A549 (cell line): Measurements from ENCODE around the gene PRR7. TPM values are rescaled to one million over a fixed set of nuclear protein-coding genes. Genes with fewer than 3 reads are reported as not detected.

ENCODE experiments used
- BHLHE40 ChIP-seq: IDR thresholded peaks from 2 replicates; pipeline ENCODE4 v1.6.1; 2012; ENCODE audit warnings: low read depth, low read length, inconsistent platforms
- CBX2 ChIP-seq: fragments of 200-600 bp; sonication (generic); IDR thresholded peaks from 2 replicates; pipeline ENCODE4 v1.6.1; 2016; ENCODE audit warnings: low read depth, mild to moderate bottlenecking, borderline replicate concordance
- CHD4 ChIP-seq: fragments of 200-600 bp; sonication (generic); IDR thresholded peaks from 2 replicates; pipeline ENCODE4 v1.6.1; 2016; ENCODE audit warnings: antibody characterized with exemption, mild to moderate bottlenecking, borderline replicate concordance
- EHF ChIP-seq: fragments of 250-450 bp; sonication (Bioruptor Pico); IDR thresholded peaks from 2 replicates; pipeline ENCODE4 v1.5.0; 2020; ENCODE audit warnings: mild to moderate bottlenecking
- EHMT2 ChIP-seq: fragments of 200-600 bp; sonication (generic); IDR thresholded peaks from 2 replicates; pipeline ENCODE4 v1.6.1; 2016; ENCODE audit warnings: antibody characterized with exemption, low read depth, mild to moderate bottlenecking, moderate library complexity
- FOSB ChIP-seq: fragments of 250-450 bp; sonication (Bioruptor Pico); IDR thresholded peaks from 2 replicates; pipeline ENCODE4 v1.5.0; 2020; ENCODE audit warnings: mild to moderate bottlenecking, moderate library complexity
- FOSL2 ChIP-seq, 2 experiments: fragments of 450-650 bp in 1 of 2; fragments of >200 bp in 1 of 2; sonication (Bioruptor Twin) in 1 of 2; formaldehyde crosslinking; IDR thresholded peaks; 2 replicates each; pipeline versions ENCODE4 v1.5.0 to v1.6.1; 2016 to 2020; ENCODE audit warnings: mild to moderate bottlenecking in 1 of 2, moderate library complexity in 1 of 2
- HOXB5 ChIP-seq: fragments of 250-450 bp; sonication (Bioruptor Pico); IDR thresholded peaks from 2 replicates; pipeline ENCODE4 v1.5.0; 2020; ENCODE audit warnings: mild to moderate bottlenecking, moderate library complexity
- JUNB ChIP-seq: fragments of >200 bp; sonication (Bioruptor Twin); formaldehyde crosslinking; IDR thresholded peaks from 2 replicates; pipeline ENCODE4 v1.6.1; 2016
- KDM1A ChIP-seq: fragments of 200-600 bp; sonication (generic); IDR thresholded peaks from 2 replicates; pipeline ENCODE4 v1.6.1; 2016; ENCODE audit warnings: low read depth, mild to moderate bottlenecking
- MYC ChIP-seq: IDR thresholded peaks from 2 replicates; pipeline ENCODE4 v1.6.1; 2012; ENCODE audit warnings: mild to moderate bottlenecking, inconsistent platforms, low read length, improper control_type of control experiment, borderline replicate concordance
- NFE2L2 ChIP-seq: fragments of 150-350 bp; conservative IDR thresholded peaks from 2 replicates; pipeline ENCODE4 v1.6.1; 2014; ENCODE audit warnings: low read length
- NR3C1 ChIP-seq: fragments of >200 bp; sonication (Bioruptor Twin); formaldehyde crosslinking; IDR thresholded peaks from 3 replicates; pipeline ENCODE4 v1.6.1; 2017
- PHF8 ChIP-seq: fragments of 200-600 bp; sonication (generic); IDR thresholded peaks from 2 replicates; pipeline ENCODE4 v1.6.1; 2016; ENCODE audit warnings: low read depth, mild to moderate bottlenecking, antibody characterized with exemption, moderate library complexity, borderline replicate concordance
- POLR2A ChIP-seq: IDR thresholded peaks from 2 replicates; pipeline ENCODE4 v1.6.1; 2012; ENCODE audit warnings: mild to moderate bottlenecking, low read length
- POLR2AphosphoS2 ChIP-seq: conservative IDR thresholded peaks from 2 replicates; pipeline ENCODE4 v1.6.1; 2012; ENCODE audit warnings: low read length, improper control_type of control experiment, inconsistent platforms
- RARB ChIP-seq: fragments of 250-450 bp; sonication (Bioruptor Pico); IDR thresholded peaks from 2 replicates; pipeline ENCODE4 v1.8.0; 2021; ENCODE audit warnings: mild to moderate bottlenecking, moderate library complexity
- RCOR1 ChIP-seq: fragments of 150-350 bp; IDR thresholded peaks from 2 replicates; pipeline ENCODE4 v1.6.1; 2014; ENCODE audit warnings: antibody characterized with exemption, low read length, low read depth
- RFX5 ChIP-seq: fragments of 450-650 bp; IDR thresholded peaks from 2 replicates; pipeline ENCODE4 v1.7.1; 2014; ENCODE audit warnings: antibody characterized with exemption, mild to moderate bottlenecking, moderate library complexity
- RNF2 ChIP-seq: fragments of 200-600 bp; sonication (generic); IDR thresholded peaks from 2 replicates; pipeline ENCODE4 v1.6.1; 2016; ENCODE audit warnings: low read depth, mild to moderate bottlenecking, antibody characterized with exemption, moderate library complexity, borderline replicate concordance
- SREBF2 ChIP-seq: fragments of 450-650 bp; IDR thresholded peaks from 2 replicates; pipeline ENCODE4 v1.6.1; 2014; ENCODE audit warnings: mild to moderate bottlenecking, moderate library complexity
- ZC3H11A ChIP-seq: fragments of 450-650 bp; IDR thresholded peaks from 2 replicates; pipeline ENCODE4 v1.6.1; 2014; ENCODE audit warnings: antibody characterized with exemption, mild to moderate bottlenecking
- ZFP36 ChIP-seq: fragments of 450-650 bp; IDR thresholded peaks from 2 replicates; pipeline ENCODE4 v1.6.1; 2014; ENCODE audit warnings: borderline replicate concordance; ENCODE audit not compliant: partially characterized antibody
- ZNF302 ChIP-seq: fragments of 250-450 bp; sonication (Bioruptor Pico); IDR thresholded peaks from 2 replicates; pipeline ENCODE4 v1.9.0; 2021; ENCODE audit warnings: inconsistent platforms, mild to moderate bottlenecking, moderate library complexity
- polyA plus RNA-seq, 4 experiments: library from polyadenylated mRNA; depleted of rRNA in 3 of 4; stranded (reverse); fragments of >200 nt; fragmentation: RNase III in 1 of 4; extraction: RNeasy Plus Mini Kit Qiagen cat#74134 plus additional on column Dnase treatment in 1 of 4; gene quantifications; 2 replicates in 3 of 4; 3 replicates in 1 of 4; pipeline ENCODE4 v1.2.3, GENCODE V29; 2011 to 2017
- TF ChIP-seq, protein P1 (sequence below): fragments of >200 bp; sonication (Bioruptor Twin); formaldehyde crosslinking; IDR thresholded peaks from 3 replicates; pipeline ENCODE4 v1.6.1; 2016
- TF ChIP-seq, protein P2 (sequence below): fragments of >200 bp; sonication (Bioruptor Twin); formaldehyde crosslinking; IDR thresholded peaks from 2 replicates; pipeline ENCODE4 v1.6.1; 2016
- TF ChIP-seq, protein P3 (sequence below): fragments of 250-450 bp; sonication (Bioruptor Pico); IDR thresholded peaks from 2 replicates; pipeline ENCODE4 v1.5.0; 2021; ENCODE audit warnings: mild to moderate bottlenecking, moderate library complexity, borderline replicate concordance
- TF ChIP-seq, protein P4 (sequence below): IDR thresholded peaks from 2 replicates; pipeline ENCODE4 v1.6.1; 2012
- TF ChIP-seq, protein P5 (sequence below): IDR thresholded peaks from 2 replicates; pipeline ENCODE4 v1.6.1; 2012; ENCODE audit warnings: low read depth, borderline replicate concordance
- TF ChIP-seq, protein P6 (sequence below): fragments of 250-450 bp; sonication (Bioruptor Pico); IDR thresholded peaks from 2 replicates; pipeline ENCODE4 v1.5.0; 2020; ENCODE audit warnings: low read depth, mild to moderate bottlenecking, moderate library complexity
- TF ChIP-seq, protein P7 (sequence below): fragments of 450-650 bp; IDR thresholded peaks from 2 replicates; pipeline ENCODE4 v1.6.1; 2014; ENCODE audit warnings: antibody characterized with exemption

PRR7 gene
- polyA plus RNA-seq, 2 of the 4 experiments (the other 2 are of a cell fraction): 2.2 to 11.0 TPM

DNA sequence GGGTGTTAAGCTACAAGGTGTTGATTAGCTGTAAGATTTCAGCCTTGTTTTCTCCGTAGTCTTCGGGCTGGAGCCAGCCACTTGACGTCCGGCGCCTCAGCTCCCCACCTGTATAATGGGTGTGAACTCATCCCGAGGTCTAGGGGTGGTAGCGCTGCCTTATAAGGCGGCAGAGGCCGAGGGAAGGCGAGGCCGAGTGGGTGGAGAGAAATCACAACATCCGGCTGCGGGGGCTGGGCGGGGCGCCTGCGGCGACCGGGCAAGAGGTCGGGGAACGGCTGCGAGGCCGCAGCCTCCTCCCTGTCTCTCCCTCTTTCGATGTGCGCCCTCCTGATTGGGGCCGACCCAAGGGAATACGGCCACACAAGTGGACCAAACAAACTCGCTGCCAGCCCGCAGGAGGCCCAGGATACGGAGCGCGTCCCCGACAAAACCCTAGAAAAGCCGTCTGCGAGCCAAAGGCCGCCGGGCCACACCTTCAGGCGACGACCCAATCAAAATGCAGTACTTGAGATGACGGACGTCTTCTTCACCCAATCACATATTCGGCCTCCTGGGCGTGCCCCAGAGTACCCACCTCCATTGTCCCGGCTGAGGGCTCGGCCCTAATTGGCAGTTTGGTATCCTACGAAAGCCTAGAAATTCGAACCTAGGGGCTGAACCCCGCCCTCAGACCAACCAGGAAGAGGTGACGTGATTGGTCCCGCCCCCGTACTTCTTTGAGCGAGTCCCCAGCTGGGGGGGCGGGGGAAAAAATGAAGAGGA, 20.6 kb upstream of the PRR7 start (continued):
- TF ChIP-seq KDM1A (peak; percentile 96), PHF8 (peak; percentile 95), ZFP36 (peak; percentile 66), RNF2 (no peak), FOSB (CRISPR knock-in tag) (no peak; the same call in 1 of the 2 replicates), POLR2AphosphoS2 (no peak), HOXB5 (CRISPR knock-in tag) (peak; percentile 64; the same call in 1 of the 2 replicates), FOSL2 (IDR thresholded peaks at IDR 0.05) (no peak), FOSL2 (CRISPR knock-in tag; IDR thresholded peaks at IDR 0.05) (no peak), RCOR1 (peak; percentile 77; the same call in 1 of the 2 replicates), RFX5 (peak; percentile 19), RARB (no peak), POLR2A (no peak; the same call in none of the 2 replicates), EHF (CRISPR knock-in tag) (0 out of 2 replicates have a peak, but pooled peaks have one; percentile 23), NFE2L2 (no peak), JUNB (no peak), ZNF302 (CRISPR knock-in tag) (no peak), ZC3H11A (no peak), MYC (peak; percentile 49; the same call in 1 of the 2 replicates), CHD4 (no peak; the same call in none of the 2 replicates), SREBF2 (no peak), CBX2 (no peak), BHLHE40 (no peak), EHMT2 (no peak), NR3C1 (no peak)
- TF ChIP-seq, protein P1, sequence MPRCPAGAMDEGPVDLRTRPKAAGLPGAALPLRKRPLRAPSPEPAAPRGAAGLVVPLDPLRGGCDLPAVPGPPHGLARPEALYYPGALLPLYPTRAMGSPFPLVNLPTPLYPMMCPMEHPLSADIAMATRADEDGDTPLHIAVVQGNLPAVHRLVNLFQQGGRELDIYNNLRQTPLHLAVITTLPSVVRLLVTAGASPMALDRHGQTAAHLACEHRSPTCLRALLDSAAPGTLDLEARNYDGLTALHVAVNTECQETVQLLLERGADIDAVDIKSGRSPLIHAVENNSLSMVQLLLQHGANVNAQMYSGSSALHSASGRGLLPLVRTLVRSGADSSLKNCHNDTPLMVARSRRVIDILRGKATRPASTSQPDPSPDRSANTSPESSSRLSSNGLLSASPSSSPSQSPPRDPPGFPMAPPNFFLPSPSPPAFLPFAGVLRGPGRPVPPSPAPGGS: peak; percentile 78; the same call in 2 of the 3 replicates
- TF ChIP-seq, protein P2, sequence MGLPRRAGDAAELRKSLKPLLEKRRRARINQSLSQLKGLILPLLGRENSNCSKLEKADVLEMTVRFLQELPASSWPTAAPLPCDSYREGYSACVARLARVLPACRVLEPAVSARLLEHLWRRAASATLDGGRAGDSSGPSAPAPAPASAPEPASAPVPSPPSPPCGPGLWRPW: no peak
- TF ChIP-seq, protein P3, sequence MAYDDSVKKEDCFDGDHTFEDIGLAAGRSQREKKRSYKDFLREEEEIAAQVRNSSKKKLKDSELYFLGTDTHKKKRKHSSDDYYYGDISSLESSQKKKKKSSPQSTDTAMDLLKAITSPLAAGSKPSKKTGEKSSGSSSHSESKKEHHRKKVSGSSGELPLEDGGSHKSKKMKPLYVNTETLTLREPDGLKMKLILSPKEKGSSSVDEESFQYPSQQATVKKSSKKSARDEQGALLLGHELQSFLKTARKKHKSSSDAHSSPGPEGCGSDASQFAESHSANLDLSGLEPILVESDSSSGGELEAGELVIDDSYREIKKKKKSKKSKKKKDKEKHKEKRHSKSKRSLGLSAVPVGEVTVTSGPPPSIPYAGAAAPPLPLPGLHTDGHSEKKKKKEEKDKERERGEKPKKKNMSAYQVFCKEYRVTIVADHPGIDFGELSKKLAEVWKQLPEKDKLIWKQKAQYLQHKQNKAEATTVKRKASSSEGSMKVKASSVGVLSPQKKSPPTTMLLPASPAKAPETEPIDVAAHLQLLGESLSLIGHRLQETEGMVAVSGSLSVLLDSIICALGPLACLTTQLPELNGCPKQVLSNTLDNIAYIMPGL (CRISPR knock-in tag): no peak
- TF ChIP-seq, protein P4, sequence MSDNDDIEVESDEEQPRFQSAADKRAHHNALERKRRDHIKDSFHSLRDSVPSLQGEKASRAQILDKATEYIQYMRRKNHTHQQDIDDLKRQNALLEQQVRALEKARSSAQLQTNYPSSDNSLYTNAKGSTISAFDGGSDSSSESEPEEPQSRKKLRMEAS: peak; percentile 70; the same call in 1 of the 2 replicates
- TF ChIP-seq, protein P5, sequence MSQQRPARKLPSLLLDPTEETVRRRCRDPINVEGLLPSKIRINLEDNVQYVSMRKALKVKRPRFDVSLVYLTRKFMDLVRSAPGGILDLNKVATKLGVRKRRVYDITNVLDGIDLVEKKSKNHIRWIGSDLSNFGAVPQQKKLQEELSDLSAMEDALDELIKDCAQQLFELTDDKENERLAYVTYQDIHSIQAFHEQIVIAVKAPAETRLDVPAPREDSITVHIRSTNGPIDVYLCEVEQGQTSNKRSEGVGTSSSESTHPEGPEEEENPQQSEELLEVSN: peak; percentile 66; the same call in 1 of the 2 replicates
- TF ChIP-seq, protein P6, sequence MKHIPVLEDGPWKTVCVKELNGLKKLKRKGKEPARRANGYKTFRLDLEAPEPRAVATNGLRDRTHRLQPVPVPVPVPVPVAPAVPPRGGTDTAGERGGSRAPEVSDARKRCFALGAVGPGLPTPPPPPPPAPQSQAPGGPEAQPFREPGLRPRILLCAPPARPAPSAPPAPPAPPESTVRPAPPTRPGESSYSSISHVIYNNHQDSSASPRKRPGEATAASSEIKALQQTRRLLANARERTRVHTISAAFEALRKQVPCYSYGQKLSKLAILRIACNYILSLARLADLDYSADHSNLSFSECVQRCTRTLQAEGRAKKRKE (CRISPR knock-in tag): no peak
- TF ChIP-seq, protein P7, sequence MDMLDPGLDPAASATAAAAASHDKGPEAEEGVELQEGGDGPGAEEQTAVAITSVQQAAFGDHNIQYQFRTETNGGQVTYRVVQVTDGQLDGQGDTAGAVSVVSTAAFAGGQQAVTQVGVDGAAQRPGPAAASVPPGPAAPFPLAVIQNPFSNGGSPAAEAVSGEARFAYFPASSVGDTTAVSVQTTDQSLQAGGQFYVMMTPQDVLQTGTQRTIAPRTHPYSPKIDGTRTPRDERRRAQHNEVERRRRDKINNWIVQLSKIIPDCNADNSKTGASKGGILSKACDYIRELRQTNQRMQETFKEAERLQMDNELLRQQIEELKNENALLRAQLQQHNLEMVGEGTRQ: peak; percentile 21; the same call in 1 of the 2 replicates
